Activated CD4-positive, alpha-beta T cell treated with anti-CD3 and anti-CD28 coated beads, Interleukin-2, Interleukin-6, amounts not matched to agents 100 ng/mL and 50 ng/mL, durations not matched to agents 16 hours and 8 hours (primary cell): ENCODE data around the gene TUBB2B.
A peak's percentile ranks its signal among the peaks of the same experiment; 100 is the strongest.

Source experiments
- DNase-seq: peaks from one replicate; pipeline ENCODE4 v3.0.0-alpha.2; 2020

The TUBB2B gene

DNA sequence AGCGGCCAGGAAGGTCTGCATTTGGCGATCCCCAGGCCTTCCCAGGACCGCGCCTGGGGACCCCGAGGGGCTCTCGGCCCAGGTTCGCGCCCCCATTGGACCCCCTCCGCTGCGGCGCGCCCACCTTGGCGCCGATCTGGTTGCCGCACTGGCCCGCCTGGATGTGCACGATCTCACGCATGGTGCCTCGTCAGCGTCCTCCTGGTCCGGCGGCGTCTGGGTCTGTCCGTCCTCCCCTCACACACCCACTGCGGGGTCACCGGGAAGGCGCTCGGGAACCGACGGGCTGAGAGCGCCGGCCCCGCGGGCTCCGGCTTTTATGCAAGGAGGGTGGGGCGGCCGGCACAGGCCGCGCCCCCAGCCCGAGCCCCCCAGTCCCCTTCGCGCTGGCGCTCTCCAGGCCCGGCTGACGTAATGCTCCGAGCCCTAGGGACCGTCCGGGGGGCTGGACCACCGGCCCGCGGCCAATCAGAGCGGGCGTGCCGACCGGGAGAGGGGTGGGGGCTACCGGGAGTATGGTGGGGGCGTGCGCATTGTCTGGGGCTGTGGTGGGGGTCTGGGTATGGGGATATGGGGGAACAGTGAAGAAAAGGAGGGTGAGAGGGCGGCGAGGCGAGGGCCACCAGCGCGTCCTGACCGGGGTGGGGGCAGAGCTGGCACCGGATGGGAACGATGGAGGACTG, at the start of gene TUBB2B:
Gene TUBB2B (minus strand): TSS at position 291 of the 683 bp plus-strand sequence. CDS start 110 bp downstream, at position 181.
- no peak for DNase-seq

DNA sequence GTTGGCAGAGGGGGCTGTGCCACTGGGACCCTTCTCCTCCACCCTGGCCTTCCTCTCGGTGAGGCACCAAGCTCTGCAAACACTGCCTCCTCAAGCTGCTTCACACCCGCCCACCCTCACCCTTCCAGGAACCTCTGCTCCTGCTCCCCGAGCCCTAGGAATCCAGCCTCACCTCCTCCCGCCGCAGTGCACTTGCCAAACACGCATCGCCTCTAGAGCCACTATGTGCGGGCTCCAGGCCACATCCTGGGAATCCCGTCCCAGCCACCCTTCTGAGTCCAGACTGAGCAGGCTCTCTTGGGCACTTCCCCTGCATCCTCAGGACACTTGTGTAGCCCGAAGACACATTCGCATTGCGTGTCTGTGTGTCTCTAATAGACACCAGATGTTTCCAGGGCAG, 49.8 kb upstream of the TUBB2B start:
- no peak for DNase-seq

- DNase-seq: no peak
Measured at GRCh38 chr6:3276174-3277167, 49.0 kb upstream of the TUBB2B start.

- DNase-seq: peak; percentile 12
Measured at GRCh38 chr6:3273707-3274521, 46.5 kb upstream of the TUBB2B start.

DNA sequence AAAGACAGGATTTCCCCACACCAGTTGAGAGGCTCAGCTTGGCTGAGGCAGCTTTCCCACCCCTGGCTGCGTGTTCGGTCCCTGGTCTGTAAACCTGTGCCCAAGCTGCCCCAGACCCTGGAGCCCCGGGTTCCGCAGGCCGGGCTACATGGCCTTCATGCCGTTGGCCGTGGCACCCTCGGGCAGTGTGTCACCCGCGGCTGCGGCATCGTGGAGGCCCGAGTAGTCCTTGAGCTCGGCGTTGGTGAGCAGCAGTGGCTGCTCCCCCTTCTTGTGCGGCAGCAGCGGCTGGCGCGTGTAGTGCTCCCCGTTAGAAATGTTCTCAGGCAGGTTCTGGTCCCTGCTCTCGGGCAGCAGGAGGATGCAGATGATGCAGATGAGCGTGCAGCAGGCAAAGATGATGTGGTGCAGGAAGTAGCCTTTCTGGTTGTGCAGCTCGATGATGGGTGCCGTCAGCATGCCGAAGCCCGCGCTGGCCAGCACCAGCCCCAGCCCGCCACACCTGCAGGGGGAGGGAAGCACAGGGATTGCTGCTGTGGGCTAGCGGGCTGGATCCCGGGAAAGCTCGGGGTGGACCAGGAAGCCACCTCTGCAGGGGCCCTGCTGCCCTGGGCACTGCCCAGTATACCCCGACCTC, 45.6 kb upstream of the TUBB2B start:
- DNase-seq: no peak

- DNase-seq: no peak
Measured at GRCh38 chr6:3271756-3272155, 44.3 kb upstream of the TUBB2B start.

DNA sequence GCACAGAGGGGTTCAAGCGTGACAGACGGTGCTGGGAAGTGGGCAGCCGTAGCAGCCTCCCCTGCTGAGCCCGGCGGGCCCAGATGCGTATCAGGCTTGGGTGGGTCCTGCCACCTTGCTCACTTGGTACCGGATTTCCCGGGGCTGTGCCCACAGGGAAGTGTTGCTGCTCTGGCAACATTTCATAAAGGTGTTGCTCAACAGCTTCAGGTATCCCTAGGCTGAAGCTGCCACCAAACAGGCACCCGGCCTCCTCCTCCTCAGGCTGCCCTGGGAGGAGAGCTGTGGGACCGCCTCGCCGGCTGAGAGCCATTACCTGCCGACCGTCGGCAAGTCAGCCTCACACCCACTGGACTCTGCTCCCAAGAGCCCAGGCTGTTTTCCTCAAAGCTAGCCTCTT, 42.8 kb upstream of the TUBB2B start:
- DNase-seq: no peak

- no peak for DNase-seq
Measured at GRCh38 chr6:3269281-3269975, 42.0 kb upstream of the TUBB2B start.

DNA sequence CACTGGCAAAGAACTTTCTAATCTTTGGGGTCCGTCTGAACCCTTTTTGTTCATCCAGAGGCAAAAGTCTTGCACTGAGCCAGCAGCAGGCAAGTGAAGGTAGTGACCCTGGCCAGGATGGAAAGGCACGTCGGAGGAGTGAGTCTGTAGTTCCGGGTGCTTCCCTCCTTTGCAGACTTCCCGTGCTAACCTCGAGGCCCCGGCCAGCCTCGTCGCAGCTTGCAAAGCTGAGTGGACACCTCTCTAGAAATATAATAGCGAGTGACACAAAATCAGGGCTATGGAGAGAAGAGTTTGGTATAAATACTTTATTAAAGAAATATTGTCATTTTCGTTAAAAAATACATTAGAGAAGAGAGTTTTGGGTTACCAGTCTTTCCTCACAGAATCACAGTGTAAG, 41.2 kb upstream of the TUBB2B start:
- no peak for DNase-seq

- DNase-seq: no peak
Measured at GRCh38 chr6:3267162-3267561, 39.7 kb upstream of the TUBB2B start.

DNA sequence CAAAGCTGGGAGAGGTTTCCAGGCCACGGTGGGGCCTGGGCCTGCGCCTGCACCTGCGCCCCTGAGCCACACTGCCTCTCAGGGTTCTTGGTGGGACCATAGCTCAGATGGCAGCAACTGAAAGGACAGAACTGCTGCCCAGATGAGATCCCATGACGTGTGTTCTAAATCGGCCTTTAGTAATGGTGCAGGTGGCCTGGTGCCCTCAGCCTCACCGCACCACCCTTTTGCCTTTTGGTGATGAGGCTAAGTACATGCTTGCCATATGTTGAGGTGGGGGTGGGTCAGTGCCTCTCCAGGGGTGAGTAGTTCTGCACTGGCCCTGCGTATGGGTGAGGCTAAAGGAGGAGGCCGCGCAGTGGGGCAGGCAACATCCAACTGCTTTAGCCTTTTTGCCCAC, 38.7 kb upstream of the TUBB2B start:
- no peak for DNase-seq

DNA sequence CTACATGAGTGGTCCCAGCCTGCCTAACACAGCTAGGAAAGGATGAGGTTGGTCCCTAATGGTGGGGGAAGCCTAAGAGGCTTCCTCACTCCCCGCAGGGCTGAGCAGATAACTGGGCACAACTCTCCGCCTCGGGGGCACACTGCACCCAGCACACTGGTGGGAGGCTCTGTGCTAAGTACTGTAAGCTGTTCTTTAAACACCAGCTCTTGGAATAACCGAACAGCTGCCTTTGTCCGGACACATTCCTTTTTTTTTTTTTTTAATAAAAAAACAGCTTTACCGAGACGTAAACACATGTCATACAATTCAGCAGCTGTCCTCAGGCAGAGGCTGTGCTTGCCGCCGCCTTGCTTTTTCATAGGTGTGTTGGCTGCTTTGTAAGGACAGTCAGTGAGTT, 38.2 kb upstream of the TUBB2B start:
- no peak for DNase-seq

DNA sequence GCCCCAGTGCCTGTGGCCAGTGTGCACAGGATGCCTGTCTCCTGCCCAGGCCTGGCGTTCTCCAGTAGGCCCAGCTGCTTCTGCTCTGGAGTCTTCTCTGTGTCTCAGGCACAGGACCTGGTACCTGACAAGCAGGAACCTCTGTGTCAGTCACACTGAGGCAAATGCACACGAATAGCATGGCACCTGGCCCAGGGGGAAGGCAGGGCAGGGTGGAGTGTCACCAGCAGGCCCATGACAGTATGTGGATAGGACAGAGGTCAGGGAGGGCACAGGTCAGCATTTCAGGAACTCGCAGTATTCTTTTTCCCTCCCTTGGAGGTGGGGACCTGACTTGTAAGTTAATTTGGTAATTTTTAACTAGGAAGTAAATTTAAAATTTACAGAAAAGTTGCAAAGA, 36.9 kb upstream of the TUBB2B start:
- DNase-seq: no peak

DNA sequence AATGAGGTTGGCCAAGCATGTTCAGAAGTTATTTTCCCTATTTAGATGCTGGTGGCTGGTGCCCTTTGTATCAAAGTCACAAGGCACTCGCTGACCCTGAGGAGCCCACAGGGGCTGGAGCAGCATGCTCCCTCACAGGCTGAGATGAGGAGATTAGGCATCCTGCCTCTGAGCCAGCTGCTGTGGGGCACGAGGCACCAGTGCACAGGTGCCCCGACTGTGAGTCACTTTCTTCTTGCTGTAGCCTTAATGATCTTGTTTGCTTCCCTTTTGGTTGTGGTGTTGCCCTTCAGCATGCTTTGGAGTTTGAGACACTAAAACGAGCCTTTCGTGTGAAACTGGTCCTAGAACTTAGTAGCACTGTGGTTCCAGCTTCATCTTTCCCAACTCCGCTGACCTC, 35.6 kb upstream of the TUBB2B start:
- DNase-seq: no peak

DNA sequence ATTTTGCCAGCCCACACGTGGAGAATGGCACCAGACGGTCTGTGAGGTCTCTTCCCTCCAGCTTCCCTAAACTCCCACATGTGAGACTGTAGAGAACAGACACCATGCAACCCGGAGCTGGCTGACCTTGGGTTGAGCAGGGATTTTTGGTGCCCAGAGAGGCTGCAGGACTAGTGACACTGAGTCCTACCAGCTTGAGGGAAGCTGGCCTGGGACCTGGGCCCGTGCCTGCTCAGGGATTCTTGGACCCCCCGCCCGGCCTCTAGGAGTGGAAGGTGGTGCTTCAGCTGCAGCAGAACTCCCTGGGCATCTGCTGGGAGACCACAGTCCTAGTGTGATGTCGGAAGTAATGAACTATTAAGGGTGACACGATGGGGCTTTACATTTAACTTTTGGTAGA, 34.5 kb upstream of the TUBB2B start:
- no peak for DNase-seq

- DNase-seq: no peak
Measured at GRCh38 chr6:3261518-3261820, 34.0 kb upstream of the TUBB2B start.

DNA sequence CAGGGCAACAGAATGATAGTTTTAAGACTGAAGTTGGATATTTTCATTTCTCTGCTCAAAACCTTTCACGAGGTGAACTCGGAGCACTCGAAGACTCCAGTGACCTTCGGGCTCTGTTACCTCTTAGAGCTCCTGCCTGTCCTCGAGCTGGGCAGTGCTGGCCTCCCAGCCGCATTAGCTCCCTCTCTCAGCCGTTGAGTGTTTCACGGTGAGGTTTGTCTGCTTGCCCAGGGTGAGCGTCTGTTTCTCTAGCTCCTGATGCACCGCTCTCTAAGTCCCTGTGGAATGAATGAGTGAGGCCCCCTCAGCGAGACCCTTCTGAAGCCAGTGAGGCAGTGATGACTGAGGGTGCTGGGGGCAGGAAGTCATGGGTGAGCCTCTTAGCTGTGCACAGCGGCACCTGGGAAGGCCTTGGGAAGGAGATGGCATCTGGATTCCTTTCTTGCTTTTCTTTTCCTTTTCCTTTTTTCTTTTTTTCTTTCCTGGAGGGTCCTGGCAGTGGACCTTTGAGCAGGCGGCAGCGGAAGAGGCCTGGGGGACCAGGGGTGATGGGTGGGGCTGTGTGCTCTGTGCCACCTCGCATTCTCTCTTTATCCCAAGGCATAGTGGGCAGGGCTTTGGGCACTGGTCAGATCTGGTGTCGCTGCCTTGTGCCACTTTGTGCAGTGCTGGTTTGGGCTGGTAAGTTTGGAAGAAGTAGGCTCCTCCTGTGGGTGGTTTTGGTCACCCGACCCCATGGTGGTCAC, 33.5 kb upstream of the TUBB2B start:
- DNase-seq: no peak

DNA sequence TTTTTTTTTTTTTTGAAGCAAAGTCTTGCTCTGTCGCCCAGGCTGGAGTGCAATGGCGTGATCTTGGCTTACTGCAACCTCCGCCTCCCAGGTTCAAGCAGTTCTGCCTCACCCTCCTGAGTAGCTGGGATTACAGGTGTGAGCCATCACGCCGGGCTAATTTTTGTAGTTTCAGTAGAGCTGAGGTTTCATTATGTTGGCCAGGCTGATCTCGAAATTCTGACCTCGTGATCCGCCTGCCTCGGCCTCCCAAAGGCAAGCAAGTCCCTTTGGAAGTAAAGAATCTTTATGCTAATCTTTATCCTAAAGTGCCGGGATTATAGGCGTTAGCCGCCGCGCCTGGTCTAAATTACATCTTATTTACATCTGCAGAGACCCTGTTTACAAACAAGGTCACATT, 32.8 kb upstream of the TUBB2B start:
- DNase-seq: no peak

DNA sequence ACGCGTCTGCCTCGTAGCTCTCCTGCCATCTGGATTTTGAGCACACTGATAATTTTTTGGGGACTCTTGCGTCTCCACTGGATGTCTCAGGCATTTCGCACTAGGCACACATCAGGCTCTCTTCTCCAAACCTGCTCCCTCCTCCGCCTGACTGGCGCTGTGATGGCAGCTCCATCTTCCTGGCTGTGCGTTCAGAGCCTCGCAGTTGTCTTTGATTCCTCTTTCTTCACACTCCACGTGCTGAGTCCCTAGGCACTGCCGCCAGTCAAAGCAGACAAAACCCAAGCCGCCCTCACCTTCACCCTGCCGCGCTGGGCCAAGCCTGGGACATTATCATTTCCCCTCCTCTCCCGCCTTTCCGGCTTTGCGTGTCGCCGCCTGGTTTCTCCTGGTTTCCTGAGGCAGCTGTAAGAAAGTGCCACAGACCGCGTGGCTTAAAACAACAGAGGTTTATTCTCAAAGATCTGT, 32.1 kb upstream of the TUBB2B start:
- peak; percentile 53 for DNase-seq

- peak; percentile 97 for DNase-seq
Measured at GRCh38 chr6:3258720-3259490, 31.5 kb upstream of the TUBB2B start, which contains the start of gene PSMG4. Gene PSMG4 (plus strand): TSS chr6:3258947. CDS start chr6:3259023, 76 bp downstream.
